ENCODE data around the gene MRPL45.

The MRPL45 gene

GRCh38 chr17:38349097-38349730 lies 52.2 kb downstream of the MRPL45 start:
- DNase-seq, result peak; percentile 57

GRCh38 chr17:38350035-38350434 lies 53.1 kb downstream of the MRPL45 start:
- no peak for DNase-seq

- peak; percentile 58 for DNase-seq
These were observed 54.6 kb downstream of the MRPL45 start, which contains the start of gene SOCS7 for GRCh38 chr17:38351412-38352222. Gene SOCS7 (plus strand): TSS chr17:38351844. CDS start chr17:38352053, 209 bp downstream.

- no peak for DNase-seq
These were observed 55.5 kb downstream of the MRPL45 start for GRCh38 chr17:38352245-38353085.

- no peak for DNase-seq
These were observed 56.2 kb downstream of the MRPL45 start for GRCh38 chr17:38353086-38353604.

- no peak for DNase-seq
These were observed 56.7 kb downstream of the MRPL45 start for GRCh38 chr17:38353668-38354067.

- DNase-seq, result no peak
These were observed 57.5 kb downstream of the MRPL45 start for GRCh38 chr17:38354466-38354865.

- no peak for DNase-seq
These were observed 58.3 kb downstream of the MRPL45 start for GRCh38 chr17:38355251-38355650.

- no peak for DNase-seq
These were observed 60.6 kb downstream of the MRPL45 start for GRCh38 chr17:38357486-38358123.

GRCh38 chr17:38358586-38359513 lies 61.9 kb downstream of the MRPL45 start:
- DNase-seq, result no peak

- DNase-seq, result no peak
These were observed 64.9 kb downstream of the MRPL45 start for GRCh38 chr17:38361694-38362465.

GRCh38 chr17:38363016-38363415 lies 66.0 kb downstream of the MRPL45 start:
- no peak for DNase-seq

- DNase-seq, result no peak
These were observed 67.8 kb downstream of the MRPL45 start for GRCh38 chr17:38364741-38365140.

- DNase-seq, result no peak
These were observed 72.3 kb downstream of the MRPL45 start for GRCh38 chr17:38369124-38369886.

All from NCI-H2029 treated with DMSO at 0.1 percent for 48 hours (cell line).